ENCODE results near the gene FAM168A.

FAM168A gene

GRCh38 chr11:73425108-73425507 is 172.8 kb downstream of the FAM168A start:
- Histone ChIP-seq H3K9me3 (ENCODE audit: insufficient read depth, low read length) (no peaks in the 10 kb centered on the region), H3K4me2 (ENCODE audit: low read depth, low read length, poor library complexity, severe bottlenecking) (no peak overlapping the region), H3F3A (ENCODE audit: insufficient read depth) (no peaks in the 10 kb centered on the region), H3K27me3 (ENCODE audit: low read length) (no peaks in the 10 kb centered on the region), H3K4me3 (ENCODE audit: insufficient read depth, low read length, poor library complexity, severe bottlenecking) (no peak overlapping the region), H2AFZ (ENCODE audit: low read depth, low read length, severe bottlenecking) (no peak overlapping the region), H4K20me1 (ENCODE audit: low read depth, low read length) (no peaks in the 10 kb centered on the region), H3K36me3 (ENCODE audit: low read length) (no peaks in the 10 kb centered on the region), H3K9ac (ENCODE audit: low read length) (no peak overlapping the region), H3K79me2 (ENCODE audit: insufficient read depth, low read length) (no peaks in the 10 kb centered on the region), H3K27ac (ENCODE audit: low read depth, low read length) (no peak overlapping the region), H3K9me2 (replicated peaks; ENCODE audit: insufficient read depth, low read length) (no peaks in the 10 kb centered on the region)
- TF ChIP-seq EZH2phosphoT487 (conservative IDR thresholded peaks at IDR 0.05; ENCODE audit: low read length) (no peak), CTCF (IDR thresholded peaks at IDR 0.05; ENCODE audit: insufficient read depth, low read length, poor library complexity, severe bottlenecking) (no peak)

- Histone ChIP-seq H3K9me3 (ENCODE audit: insufficient read depth, low read length) (no peaks in the 10 kb centered on the region), H3K9ac (ENCODE audit: low read length) (no peak overlapping the region), H4K20me1 (ENCODE audit: low read depth, low read length) (no peaks in the 10 kb centered on the region), H3F3A (ENCODE audit: insufficient read depth) (no peaks in the 10 kb centered on the region), H3K27me3 (ENCODE audit: low read length) (no peaks in the 10 kb centered on the region), H3K4me3 (ENCODE audit: insufficient read depth, low read length, poor library complexity, severe bottlenecking) (no peak overlapping the region), H3K4me2 (ENCODE audit: low read depth, low read length, poor library complexity, severe bottlenecking) (no peak overlapping the region), H3K36me3 (ENCODE audit: low read length) (no peaks in the 10 kb centered on the region), H3K79me2 (ENCODE audit: insufficient read depth, low read length) (no peaks in the 10 kb centered on the region), H3K9me2 (replicated peaks; ENCODE audit: insufficient read depth, low read length) (no peaks in the 10 kb centered on the region), H3K27ac (ENCODE audit: low read depth, low read length) (no peak overlapping the region), H2AFZ (ENCODE audit: low read depth, low read length, severe bottlenecking) (no peak overlapping the region)
- TF ChIP-seq EZH2phosphoT487 (conservative IDR thresholded peaks at IDR 0.05; ENCODE audit: low read length) (no peak), CTCF (IDR thresholded peaks at IDR 0.05; ENCODE audit: insufficient read depth, low read length, poor library complexity, severe bottlenecking) (no peak)
Observed at GRCh38 chr11:73423506-73423905, 174.4 kb downstream of the FAM168A start.

- Histone ChIP-seq H3K79me2 (ENCODE audit: insufficient read depth, low read length) (no peaks in the 10 kb centered on the region), H3K9me3 (ENCODE audit: insufficient read depth, low read length) (no peaks in the 10 kb centered on the region), H3K4me3 (ENCODE audit: insufficient read depth, low read length, poor library complexity, severe bottlenecking) (no peak overlapping the region), H3K27me3 (ENCODE audit: low read length) (no peaks in the 10 kb centered on the region), H3K27ac (ENCODE audit: low read depth, low read length) (no peak overlapping the region), H2AFZ (ENCODE audit: low read depth, low read length, severe bottlenecking) (no peak overlapping the region), H3K9me2 (replicated peaks; ENCODE audit: insufficient read depth, low read length) (no peaks in the 10 kb centered on the region), H3K9ac (ENCODE audit: low read length) (no peak overlapping the region), H3K36me3 (ENCODE audit: low read length) (no peaks in the 10 kb centered on the region), H4K20me1 (ENCODE audit: low read depth, low read length) (no peaks in the 10 kb centered on the region), H3K4me2 (ENCODE audit: low read depth, low read length, poor library complexity, severe bottlenecking) (no peak overlapping the region), H3F3A (ENCODE audit: insufficient read depth) (no peaks in the 10 kb centered on the region)
- TF ChIP-seq CTCF (IDR thresholded peaks at IDR 0.05; ENCODE audit: insufficient read depth, low read length, poor library complexity, severe bottlenecking): no peak
Observed at GRCh38 chr11:73422886-73423285, 175.0 kb downstream of the FAM168A start.

- no peaks in the 10 kb centered on the region for H3K9me2 ChIP-seq (replicated peaks; ENCODE audit: insufficient read depth, low read length)
- H3K27me3 ChIP-seq (ENCODE audit: low read length): no peaks in the 10 kb centered on the region
- H2AFZ ChIP-seq (ENCODE audit: low read depth, low read length, severe bottlenecking): no peak overlapping the region
- no peak overlapping the region for H3K4me3 ChIP-seq (ENCODE audit: insufficient read depth, low read length, poor library complexity, severe bottlenecking)
- H3K79me2 ChIP-seq (ENCODE audit: insufficient read depth, low read length): no peaks in the 10 kb centered on the region
- no peak overlapping the region for H3K9ac ChIP-seq (ENCODE audit: low read length)
- no peak overlapping the region for H3K27ac ChIP-seq (ENCODE audit: low read depth, low read length)
- no peaks in the 10 kb centered on the region for H3K36me3 ChIP-seq (ENCODE audit: low read length)
- H3K9me3 ChIP-seq (ENCODE audit: insufficient read depth, low read length): no peaks in the 10 kb centered on the region
- H4K20me1 ChIP-seq (ENCODE audit: low read depth, low read length): no peaks in the 10 kb centered on the region
- H3K4me2 ChIP-seq (ENCODE audit: low read depth, low read length, poor library complexity, severe bottlenecking): no peak overlapping the region
- no peak for TF ChIP-seq CTCF (IDR thresholded peaks at IDR 0.05; ENCODE audit: insufficient read depth, low read length, poor library complexity, severe bottlenecking)
- TF ChIP-seq EZH2phosphoT487 (conservative IDR thresholded peaks at IDR 0.05; ENCODE audit: low read length): no peak
- no peaks in the 10 kb centered on the region for H3F3A ChIP-seq (ENCODE audit: insufficient read depth)
Observed at GRCh38 chr11:73420136-73420535, 177.8 kb downstream of the FAM168A start.
